NCI-H510A (cell line): ENCODE results near the gene UMAD1.

Experiments used
- DNase-seq: peaks from one replicate; lab custom pipeline; 2025; lab: John Stamatoyannopoulos, UW

UMAD1 gene

GRCh38 chr7:7922684-7923385 is 282.3 kb downstream of the UMAD1 start:
- no peak for DNase-seq

- no peak for DNase-seq
Measured at GRCh38 chr7:7923818-7924217, 283.3 kb downstream of the UMAD1 start.

- no peak for DNase-seq
Measured at GRCh38 chr7:7924303-7924702, 283.8 kb downstream of the UMAD1 start.
